GM12878 (cell line): Measurements from ENCODE around the gene PHF10.

ENCODE experiments used
- MAX ChIP-seq: IDR thresholded peaks from 2 replicates; pipeline ENCODE4 v1.6.1; 2012; ENCODE audit warnings: low read depth, low read length, improper control_type of control experiment
- POLR2A ChIP-seq: IDR thresholded peaks from 2 replicates; pipeline ENCODE4 v1.6.1; 2011; ENCODE audit warnings: low read depth, mild to moderate bottlenecking, low read length
- TF ChIP-seq, protein P1 (sequence below), 3 experiments: IDR thresholded peaks in 2 of 3; conservative IDR thresholded peaks in 1 of 3; 2 replicates each; pipeline ENCODE4 v1.5.1; 2011; ENCODE audit warnings: low read depth in 3 of 3, low read length in 3 of 3, mild to moderate bottlenecking in 3 of 3, control low read depth in 2 of 3, moderate library complexity in 2 of 3, inconsistent platforms in 1 of 3, mixed read lengths in 1 of 3; ENCODE audit not compliant: control insufficient read depth in 2 of 3, insufficient read depth in 1 of 3; ENCODE audit errors: extremely low read depth in 1 of 3

DNA sequence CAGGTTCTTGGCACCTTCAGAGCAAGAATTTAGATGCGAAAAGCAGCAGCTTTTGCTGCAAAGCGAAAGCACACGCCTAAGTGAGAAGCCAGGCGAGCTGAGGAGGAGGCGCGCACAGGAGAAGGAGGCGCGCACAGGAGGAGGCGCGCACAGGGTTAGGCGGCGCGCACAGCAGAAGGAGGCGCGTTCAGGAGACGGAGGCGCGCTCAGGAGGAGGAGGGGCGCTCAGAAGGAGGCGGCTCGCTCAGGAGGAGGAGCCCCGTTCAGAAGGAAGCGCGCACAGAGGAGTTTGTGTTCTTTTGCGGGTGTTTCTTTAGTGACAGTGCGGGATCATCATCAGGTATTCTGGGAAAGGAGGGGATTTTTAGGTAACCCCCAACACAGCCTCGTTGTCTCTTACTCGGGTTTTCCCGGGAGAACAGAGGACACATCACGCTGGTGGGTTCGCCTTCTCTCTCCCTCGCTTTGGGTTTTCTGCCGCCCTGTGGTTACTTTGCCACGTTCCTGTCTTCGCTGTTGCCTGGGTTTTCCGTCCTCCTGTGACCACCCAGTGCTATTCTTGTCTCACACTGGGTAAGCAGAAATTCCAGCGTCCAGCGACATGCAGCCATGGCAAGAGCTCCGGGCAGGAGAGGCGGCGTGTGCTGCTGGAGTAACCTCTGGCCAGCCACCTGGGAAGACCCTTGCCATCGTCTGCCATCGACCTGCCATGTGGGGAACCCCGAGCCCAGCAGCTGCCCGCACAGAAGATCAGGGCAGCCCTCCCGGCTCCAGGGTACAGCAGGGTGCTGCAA lies 69.5 kb downstream of the PHF10 start:
- TF ChIP-seq, protein P1, sequence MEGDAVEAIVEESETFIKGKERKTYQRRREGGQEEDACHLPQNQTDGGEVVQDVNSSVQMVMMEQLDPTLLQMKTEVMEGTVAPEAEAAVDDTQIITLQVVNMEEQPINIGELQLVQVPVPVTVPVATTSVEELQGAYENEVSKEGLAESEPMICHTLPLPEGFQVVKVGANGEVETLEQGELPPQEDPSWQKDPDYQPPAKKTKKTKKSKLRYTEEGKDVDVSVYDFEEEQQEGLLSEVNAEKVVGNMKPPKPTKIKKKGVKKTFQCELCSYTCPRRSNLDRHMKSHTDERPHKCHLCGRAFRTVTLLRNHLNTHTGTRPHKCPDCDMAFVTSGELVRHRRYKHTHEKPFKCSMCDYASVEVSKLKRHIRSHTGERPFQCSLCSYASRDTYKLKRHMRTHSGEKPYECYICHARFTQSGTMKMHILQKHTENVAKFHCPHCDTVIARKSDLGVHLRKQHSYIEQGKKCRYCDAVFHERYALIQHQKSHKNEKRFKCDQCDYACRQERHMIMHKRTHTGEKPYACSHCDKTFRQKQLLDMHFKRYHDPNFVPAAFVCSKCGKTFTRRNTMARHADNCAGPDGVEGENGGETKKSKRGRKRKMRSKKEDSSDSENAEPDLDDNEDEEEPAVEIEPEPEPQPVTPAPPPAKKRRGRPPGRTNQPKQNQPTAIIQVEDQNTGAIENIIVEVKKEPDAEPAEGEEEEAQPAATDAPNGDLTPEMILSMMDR (IDR thresholded peaks at IDR 0.05 in 2 of 3, conservative IDR thresholded peaks at IDR 0.05 in 1 of 3; ENCODE audit: control insufficient read depth in 2 of 3, extremely low read depth in 1 of 3, insufficient read depth in 1 of 3, low read depth in 3 of 3, low read length in 3 of 3), result peak in 1 of 3 experiments; percentile 15; a peak in 1 of 6 replicates
- no peak for TF ChIP-seq MAX
- TF ChIP-seq POLR2A, result peak; percentile 56
